CD4-positive, alpha-beta T cell treated with Interleukin-4 for 1 hour (primary cell): ENCODE measurements around the gene PDLIM3.
"Not testable (repeated sequence)": the region's sequence is repeated elsewhere in the genome, so short reads cannot be mapped to it uniquely, and the experiment has no call there.

Experiments
- DNase-seq, 2 donors: peaks; one replicate each; pipeline ENCODE4 v3.0.0-alpha.2; 2020 to 2022

Gene PDLIM3

DNA sequence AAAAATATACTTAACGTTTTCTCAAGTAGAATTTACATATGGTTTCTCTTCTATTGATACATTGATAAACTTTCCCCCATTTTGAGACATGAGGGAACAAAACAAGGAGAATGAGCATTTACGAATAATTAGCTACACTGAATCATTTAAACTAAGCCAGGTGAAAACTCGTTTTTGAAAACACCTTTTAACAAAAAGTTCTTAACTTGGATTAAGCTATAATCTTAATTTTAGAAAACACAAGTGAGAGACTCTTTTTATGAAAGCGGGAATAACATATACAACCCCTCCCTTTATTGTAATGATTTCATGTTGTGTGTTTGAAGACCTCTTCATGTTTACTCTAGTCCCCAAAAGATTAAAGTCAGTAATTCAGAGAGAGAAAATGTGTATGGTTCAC, 20.1 kb downstream of the PDLIM3 start:
- DNase-seq, result no peak

DNA sequence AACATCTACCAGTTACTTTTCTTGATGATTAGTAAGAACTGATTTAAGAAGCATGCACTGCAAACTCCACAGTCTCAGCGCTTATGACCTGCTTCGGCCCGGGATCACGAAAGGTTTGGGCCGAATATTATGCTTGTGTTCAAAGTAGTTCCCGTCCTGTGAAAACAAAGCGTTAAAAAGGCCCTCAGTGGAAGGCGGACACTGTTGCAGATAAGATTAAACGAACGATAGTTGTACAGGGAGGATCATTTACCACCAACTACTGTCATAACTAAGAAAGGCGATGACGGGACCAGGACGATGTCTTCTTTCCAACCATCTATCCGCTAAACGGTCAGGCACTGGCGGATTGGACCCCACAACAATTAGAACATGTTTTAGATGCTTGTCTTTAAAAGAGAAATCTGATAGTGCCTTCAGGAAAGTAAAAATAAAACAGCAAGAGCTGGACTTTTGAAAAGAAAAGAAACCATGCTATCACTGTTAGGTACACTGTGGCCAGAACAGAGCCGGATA, 21.1 kb downstream of the PDLIM3 start:
- DNase-seq, result no peak

DNA sequence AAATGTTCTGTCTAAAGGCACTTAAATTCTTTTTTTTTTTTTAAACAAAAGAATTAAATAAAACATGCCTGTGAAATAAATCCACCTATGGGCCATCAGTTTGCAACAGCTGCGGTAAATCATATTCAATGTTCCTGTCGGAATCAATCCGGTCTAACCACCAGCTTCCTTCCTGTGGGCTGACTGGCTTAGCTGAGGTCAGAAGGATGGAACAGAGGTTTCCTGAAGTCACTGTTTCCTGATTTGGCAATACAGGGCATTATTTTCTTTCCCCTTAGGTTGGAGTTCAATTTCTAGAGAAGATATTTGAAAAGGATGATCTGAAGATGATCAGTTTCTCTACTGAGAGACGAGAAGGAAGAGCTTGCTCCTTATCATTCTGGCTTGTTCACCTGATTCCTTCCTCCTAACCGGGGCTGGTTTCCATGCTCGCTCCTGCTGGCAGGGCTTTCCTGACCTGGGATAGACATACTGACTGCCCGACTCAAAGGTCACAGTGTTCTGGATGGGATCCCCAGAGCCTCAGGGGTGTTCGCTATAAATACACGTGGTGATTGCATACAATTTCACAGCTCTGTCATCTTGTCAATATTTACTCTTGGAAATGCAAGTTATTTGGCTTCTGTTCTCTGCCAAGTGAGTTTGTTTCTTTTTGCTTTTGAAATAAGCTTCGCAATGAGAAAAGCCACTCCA, 21.7 kb downstream of the PDLIM3 start:
- peak; percentile 23 to 38 for DNase-seq

DNA sequence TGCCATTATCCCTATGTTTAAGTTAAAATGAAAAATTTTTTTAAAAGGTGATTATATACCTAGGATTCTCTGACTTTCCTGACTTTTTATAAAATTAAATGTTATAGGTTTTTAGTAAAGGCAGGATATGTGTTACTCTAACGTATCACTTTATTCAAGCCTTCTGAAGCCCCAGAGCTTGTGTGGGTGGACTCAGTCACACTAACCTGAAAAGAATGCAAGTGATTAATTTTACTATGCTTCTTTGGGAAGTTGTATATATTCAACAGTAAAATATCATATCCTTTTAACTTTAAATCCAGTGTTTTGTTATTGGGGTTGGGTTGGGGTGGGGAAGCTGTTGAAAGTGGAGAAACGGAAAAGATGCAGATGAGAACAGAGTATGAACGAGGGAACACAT, 22.8 kb downstream of the PDLIM3 start:
- DNase-seq, result no peak

DNA sequence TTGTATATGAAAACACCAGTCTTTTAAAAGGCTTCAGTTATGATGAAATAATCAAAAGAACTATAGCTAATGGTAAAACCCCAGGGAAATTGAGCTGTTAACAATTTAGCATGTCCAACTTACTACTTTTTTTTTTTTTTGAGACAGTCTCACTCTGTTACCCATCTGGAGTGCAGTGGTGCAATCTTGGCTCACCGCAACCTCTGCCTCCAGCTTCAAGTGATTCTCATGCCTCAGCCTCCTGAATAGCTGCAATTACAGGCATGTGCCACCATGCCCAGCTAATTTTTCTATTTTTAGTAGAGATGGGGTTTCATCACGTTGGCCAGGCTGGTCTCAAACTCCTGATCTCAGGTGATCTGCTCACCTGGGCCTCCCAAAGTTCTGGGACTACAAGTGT, 24.1 kb downstream of the PDLIM3 start:
- not testable (repeated sequence) for DNase-seq

DNA sequence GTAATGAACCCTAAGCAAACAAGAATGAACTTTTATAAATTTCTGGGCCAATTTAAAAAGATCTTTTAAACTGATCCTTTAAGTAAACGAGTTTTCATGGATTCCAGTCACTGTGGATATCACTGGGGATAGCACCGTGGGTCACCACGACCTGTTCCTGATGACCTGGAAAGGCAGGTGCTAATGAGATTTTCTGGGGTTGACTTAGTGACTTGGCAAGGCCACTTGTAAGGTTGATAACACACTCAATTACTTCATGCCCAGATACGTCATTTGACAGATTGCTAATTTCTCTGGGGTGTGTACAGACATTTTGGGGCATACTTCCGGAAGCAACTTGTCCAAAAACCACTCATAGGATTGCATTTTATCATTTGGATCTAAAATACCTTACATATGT, 24.5 kb downstream of the PDLIM3 start:
- DNase-seq, result no peak

DNA sequence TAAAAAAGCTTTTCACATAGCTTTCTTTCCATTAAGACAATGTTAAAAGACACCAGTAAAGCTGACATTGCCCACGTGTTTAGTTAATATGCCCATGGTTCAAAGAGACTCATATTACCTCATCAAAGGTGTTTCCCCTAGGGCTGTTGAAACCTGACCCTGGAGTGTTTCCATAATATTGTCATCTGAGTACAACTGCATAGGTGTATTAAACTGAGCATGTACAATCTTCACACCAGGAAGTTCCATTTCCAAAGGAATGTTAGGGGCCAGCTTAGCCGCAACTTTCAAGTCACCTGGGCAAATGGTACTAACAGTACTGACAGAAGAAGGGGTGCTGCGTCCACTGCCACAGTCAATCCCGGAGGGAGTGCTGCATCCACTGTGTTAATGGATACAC, 27.1 kb downstream of the PDLIM3 start:
- DNase-seq, result no peak

DNA sequence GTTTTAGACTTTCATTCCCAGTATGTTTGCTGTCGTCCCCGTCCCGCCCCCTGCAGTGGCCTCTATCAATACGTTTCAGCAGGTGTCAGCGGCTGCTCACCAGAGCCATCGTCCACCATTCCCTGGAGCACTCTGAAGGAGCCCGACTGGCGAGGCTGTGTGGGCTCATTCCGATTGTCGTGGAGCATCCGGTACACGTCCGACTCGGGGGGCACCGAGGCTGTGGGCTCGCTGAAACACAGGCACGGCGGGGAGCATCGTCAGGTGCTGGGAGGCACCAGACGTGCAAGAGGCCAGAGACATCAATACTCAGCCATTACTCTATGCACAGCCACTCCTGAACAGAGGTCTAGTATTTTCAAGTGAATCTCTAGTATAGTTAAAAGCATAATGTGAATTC, 28.9 kb downstream of the PDLIM3 start:
- DNase-seq, result no peak

DNA sequence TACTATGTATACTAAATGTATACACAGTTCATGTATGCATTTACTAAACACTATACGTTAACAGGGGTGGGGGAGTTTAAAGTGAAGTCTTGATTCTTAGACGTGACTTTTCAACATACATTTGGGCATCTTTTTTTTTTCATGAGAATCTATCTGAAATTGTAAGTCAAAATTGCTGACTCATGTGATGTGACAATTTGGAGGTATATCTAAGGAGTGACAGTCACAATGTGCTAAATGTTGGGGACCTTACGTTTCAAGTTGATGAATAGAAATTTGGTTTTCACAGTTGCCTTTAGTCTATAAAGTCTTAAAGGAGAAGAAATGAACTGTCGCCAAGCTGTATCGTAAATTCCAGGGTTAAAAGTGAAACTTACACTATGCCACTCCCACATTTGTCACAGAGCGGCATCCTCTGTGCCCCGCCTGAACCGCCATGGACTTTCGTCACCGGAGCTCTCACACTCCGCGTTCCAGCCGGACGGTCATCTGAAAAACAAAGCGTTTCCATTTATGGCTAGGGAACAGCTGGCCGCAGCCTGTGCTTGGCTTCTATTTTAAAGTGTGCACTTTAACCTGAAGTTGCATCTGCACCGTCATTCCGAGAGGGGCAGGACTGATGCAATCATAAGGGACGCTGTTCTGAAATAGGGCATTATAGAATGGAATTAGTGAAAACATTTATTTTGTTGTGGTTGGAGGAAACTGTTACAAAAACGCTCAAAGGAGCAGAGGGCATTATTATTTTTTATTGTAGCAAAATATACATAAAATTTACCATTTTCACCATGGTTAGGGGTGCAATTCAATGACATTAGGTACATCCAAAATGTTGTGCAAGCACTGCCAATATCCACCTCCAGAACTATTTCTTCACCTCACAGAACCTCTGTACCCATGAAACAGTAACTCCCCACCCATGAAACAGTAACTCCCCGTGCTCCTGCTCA, 30.9 kb downstream of the PDLIM3 start:
- DNase-seq, result no peak

DNA sequence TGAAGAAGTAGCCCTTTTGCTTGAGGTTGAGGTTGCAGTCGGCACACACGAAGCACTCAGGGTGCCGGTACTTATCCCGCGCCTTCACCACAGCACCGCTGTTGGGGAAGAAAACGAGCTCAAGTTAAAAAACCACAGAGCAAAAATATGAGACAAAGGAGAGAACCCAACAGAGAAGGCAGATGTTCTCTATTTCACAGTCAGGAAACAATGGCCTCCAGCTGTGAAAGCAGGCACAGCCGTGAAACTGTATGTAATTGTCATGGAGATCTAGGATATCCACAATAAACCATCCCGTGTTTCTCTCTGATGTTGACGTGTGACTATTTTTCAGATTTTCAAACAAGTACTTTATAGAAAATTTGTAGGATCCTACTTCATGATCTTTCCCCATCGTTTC, 32.9 kb downstream of the PDLIM3 start:
- no peak for DNase-seq

DNA sequence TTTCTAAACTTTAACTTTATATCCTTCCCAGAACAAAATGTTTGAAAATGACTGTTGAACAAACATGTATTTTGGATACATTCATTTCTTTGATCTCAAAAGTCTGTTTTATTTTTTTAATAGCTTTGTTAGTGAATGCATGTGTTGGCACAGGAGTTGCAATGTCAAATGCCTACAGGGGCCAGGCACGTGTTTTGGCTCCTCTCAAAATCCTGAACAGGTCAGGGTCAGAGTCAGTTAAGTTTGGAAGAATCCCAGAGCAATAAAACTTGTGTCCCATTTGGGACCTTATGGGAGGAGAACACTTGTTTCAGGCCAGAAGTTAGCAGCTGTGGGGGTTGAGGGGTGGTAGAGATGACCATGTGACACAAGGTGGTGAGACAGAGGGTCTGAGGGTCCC, 34.7 kb downstream of the PDLIM3 start:
- no peak for DNase-seq

DNA sequence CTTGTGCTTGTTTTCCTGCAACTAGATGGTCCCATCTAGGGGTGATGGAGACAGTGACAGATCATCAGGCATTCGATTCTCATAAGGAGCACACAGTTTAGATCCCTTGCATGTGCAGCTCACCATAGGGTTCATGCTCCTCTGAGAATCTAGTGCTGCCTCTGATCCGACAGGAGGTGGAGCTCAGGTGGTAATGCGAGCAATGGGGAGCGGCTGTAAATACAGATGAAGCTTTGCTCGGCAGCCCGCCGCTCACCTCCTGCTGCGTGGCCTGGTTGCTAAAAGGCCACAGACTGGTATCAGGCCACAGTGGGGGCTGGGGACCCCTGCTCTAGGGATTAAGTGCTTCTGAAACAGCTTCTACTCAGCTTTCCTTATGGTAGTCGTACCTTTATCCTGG, 35.3 kb downstream of the PDLIM3 start:
- DNase-seq, result no peak

DNA sequence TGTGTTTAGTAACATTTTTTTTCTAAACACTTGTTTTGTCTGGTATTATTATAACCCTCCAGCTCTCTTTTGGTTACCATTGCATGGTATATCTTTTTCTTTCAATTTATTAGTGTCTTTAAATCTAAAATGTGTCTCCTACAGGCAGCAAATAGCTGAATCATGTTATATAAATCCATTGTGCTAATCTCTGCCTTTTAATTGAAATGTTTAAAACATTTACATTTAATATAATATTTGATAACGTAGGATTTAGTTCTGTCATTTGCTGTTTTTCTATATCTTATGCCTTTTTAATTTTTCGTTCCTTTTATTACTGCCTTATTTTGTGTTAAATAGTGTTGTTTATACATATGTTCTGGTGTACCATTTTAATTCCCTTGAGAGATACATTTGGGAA, 46.7 kb downstream of the PDLIM3 start:
- no peak for DNase-seq

DNA sequence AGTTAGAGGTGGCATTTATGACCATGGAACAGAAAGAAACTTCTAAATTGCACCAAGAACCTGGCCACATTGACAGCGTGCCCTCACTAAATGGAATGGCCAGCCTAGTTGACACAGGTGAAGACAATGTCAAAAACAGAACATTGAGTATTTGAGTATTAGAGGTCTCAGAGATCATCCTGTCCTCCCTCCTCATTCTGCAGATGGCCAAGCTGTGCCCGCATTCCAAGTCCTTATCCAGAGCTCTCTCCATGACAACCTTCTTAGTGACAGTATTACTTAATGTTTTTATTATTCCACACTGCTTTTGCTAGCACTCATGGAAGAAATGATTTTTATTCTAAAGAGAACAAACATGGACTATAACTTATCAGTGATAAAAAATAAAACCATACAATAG, 53.9 kb downstream of the PDLIM3 start:
- DNase-seq, result no peak

DNA sequence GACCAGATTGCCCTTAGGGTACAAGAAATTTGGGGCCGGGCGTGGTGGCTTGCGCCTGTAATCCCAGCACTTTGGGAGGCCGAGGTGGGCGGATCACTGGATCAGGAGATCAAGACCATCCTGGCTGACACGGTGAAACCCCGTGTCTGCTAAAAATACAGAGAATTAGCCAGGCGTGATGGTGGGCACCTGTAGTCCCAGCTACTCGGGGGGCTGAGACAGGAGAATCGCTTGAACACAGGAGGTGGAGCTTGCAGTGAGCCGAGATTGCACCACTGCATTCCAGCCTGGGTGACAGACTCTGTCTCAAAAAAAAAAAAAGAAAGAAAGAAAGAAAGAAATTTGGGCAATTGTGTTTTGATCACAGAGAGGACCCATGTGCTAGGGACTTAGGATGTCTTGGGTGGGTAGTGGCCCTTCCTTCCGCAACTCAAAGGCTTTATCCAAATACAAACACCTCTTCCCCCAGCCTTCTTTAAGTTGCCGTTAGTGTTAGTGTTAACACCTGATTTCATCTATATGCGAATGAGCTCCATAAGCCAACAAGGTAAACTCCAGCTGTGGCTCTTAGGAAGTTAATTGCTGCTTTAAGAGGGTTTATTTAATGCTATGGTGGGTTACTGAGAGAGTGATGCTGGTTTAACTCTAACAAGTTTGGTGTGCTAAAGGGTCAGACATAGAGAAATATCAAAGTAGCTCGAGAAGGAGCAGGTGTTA, 55.1 kb downstream of the PDLIM3 start:
- DNase-seq, result no peak

DNA sequence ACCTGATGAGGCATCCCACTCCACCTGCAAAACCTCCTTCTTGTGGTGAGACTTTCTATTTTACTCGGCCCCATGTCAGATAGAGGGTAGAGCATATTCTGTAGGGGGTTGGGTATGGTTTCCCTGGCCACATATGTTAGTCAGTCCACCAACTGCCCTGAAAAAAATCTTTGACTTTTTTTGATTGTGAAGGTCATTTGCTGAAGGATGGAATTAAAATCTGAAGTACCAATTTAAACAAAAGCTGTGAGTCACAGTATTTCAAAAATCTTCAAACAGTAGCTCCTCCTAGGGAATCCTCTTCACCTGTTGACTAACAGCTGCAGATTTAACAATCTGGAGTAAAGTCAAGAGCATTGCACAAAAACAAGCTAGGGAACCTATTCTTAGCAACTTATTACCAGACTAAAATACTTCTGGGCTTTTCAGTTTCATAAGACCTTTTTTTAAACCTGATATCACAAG, 55.8 kb downstream of the PDLIM3 start:
- no peak for DNase-seq

DNA sequence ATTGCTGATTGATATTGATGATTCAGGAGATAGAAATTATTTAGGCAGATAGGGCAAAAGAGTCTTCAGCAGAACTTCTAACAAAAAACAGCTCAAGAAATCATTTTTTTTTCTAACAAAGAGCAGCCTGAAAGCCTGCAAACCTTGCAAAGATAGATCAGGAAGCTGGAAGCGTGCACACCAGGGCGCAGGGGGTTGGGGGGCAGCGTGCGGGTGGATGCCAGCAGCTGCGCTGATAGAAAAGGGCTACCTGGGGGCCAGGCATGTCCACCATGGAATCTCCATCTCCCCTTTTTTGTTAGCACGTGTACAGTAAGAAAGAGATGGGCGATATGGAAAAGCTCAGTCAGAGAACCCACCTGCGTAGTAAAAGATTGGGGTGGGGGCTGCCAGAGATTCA, 62.1 kb downstream of the PDLIM3 start:
- DNase-seq, result no peak

DNA sequence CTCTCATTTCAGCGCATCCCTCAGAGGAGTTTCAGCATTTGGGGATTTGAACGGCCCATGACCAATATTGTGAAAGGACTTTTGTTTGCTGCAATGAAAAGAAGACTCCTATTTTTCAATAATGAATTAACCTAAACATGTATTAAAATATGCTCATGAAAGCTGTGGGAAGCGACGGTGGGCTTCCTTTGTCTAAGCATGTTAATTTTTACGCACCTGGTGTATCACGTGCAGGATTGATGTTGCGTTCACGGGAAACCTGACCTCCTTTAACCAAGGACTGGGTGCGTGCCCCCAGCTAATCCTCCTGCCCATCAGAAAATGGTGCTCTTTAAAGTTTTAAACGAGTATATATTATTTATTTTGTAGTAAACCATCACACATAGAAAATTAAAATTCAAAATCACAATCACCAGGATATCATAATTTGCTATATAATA, 63.2 kb downstream of the PDLIM3 start:
- no peak for DNase-seq

DNA sequence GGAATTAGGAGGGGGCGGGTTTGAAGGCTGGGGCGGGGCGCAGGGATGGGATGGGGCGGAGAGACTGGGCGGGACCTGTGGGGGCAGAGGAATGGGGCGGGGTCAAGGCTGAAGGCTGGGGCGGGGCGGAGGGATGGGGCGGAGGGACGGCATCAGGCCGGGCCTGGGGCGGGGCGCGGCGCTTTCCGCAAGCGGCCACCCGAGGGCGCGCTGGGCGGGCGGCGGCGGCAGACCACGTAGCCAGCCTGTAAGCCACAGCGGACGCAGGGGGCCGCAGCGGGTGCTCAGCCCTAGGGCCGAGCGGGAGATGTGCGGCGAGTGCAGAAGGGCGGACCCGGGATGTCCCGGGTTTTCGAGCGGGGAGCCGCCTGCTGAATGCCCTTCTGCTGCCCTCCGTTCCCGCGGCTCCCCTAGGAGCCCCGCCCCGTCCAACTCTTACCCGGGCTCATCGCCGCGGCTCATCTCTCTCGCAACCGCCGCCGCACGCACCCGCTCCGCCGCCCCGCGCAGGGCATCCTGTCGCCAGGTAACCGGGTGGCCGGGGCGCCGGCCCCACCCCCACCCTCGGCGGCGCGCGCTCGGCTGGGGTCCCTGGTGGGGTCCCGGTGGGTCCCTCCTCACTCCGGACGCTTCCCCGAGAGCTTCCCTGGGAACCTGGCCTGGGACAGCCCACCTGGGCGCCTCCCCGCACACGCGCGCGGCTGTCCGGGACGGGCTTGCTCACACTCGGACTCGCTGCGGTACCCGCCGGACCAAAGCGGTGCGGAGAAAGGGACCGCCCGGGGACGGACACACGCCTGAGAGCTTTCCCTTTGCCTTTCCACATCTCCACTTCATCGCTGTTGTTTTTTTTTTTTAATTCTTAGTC, 63.8 kb downstream of the PDLIM3 start, which contains the start of gene CCDC110:
Gene CCDC110, minus strand, starts transcription at position 499 of the 868 bp plus-strand sequence. Its CDS starts 50 bp downstream, at position 449.
- peak; percentile 90 for DNase-seq

DNA sequence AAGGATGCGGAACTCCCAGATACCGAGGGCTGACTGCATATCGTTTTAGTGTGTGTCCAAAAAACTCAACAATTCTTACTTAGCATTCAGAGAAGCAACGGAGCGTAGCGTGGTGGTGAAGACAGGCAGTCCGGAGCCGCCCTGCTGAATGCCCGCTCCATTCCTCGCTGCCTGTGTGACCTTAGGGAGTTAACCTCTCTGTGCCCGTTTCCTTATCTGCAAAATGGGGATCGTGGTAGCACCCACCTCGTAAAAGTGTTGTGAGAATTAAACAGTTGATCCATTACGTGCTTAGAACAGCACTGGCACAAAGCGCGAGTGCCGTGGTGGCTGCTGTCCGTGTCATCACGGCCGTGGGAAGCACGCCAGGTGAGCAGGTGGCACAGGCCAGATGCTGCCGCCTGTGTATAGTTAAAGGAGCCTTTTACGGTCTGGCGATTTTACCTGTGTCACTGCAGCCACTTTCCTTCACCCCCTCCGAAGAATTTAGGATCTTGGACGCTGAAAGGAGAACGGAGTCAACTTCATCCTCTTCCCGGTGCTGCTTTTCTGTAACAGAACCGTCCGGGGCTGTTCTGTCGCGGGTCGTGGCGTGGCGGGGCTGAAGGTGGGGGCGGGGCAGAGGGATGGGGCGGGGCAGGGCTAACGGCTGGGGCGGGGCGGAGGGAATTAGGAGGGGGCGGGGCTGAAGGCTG, 64.7 kb downstream of the PDLIM3 start:
- peak; percentile 44 to 59 for DNase-seq

DNA sequence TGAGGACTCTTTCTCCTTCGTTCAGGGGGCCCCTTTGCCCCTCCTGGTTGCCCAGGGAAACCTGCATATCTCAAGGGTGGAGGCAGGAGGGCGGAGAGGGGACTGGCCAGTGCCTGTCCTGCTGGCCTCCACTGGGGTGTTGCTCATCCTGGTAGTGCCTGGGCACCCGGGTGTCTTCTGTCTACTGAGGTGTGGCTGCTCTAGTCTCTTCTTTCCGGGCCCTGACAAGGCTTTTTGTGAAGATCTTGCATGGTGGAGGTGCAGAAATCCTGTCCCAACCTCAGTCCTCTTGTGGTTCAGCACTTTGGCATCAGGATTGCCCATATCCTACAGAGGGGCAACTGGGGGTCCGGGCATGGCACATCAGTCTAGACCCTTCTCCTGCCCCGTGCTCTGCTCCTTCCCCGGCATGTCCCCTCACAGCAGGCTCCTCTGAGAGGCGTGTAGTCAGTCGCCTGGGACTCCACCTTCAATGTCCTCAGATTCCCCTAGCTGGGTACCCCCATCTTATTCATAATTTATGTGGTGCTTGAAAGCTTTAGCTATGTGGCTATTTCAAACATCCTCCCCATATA, 65.6 kb downstream of the PDLIM3 start:
- DNase-seq, result no peak
